SJCRH30 (cell line): ENCODE results near the gene HOXA1. TPM values are rescaled to one million over a fixed set of nuclear protein-coding genes. Genes with fewer than 3 reads are reported as not detected.

Source experiments
- DNase-seq, 2 experiments: peaks; one replicate each; pipeline ENCODE4 v3.0.0-alpha.2; 2015 to 2020
- H3K27ac ChIP-seq: fragments of 250-450 bp; sonication (Bioruptor Pico); 2 replicates; pipeline ENCODE4 v1.5.1; 2020; ENCODE audit warnings: mild to moderate bottlenecking, moderate library complexity
- H3K27me3 ChIP-seq: fragments of 250-450 bp; sonication (Bioruptor Pico); 2 replicates; pipeline ENCODE4 v1.5.1; 2020; ENCODE audit warnings: mild to moderate bottlenecking, moderate library complexity
- H3K36me3 ChIP-seq: fragments of 250-450 bp; sonication (Bioruptor Pico); 2 replicates; pipeline ENCODE4 v1.5.1; 2020; ENCODE audit warnings: mild to moderate bottlenecking, moderate library complexity
- H3K4me1 ChIP-seq: fragments of 250-450 bp; sonication (Bioruptor Pico); 2 replicates; pipeline ENCODE4 v1.5.1; 2020; ENCODE audit warnings: mild to moderate bottlenecking, moderate library complexity
- H3K4me3 ChIP-seq: fragments of 250-450 bp; sonication (Bioruptor Pico); 2 replicates; pipeline ENCODE4 v1.5.1; 2020; ENCODE audit warnings: mild to moderate bottlenecking, moderate library complexity
- H3K9me3 ChIP-seq: fragments of 250-450 bp; sonication (Bioruptor Pico); replicated peaks from 2 replicates; pipeline ENCODE4 v1.5.1; 2020; ENCODE audit warnings: mild to moderate bottlenecking, moderate library complexity
- total RNA-seq: library from RNA; depleted of rRNA; stranded (reverse); fragments of >200 nt; shearing (Covaris generic); gene quantifications from 2 replicates; pipeline ENCODE4 v1.2.3, GENCODE V29; 2014

The HOXA1 gene
- total RNA-seq, 1 experiment from 2014 or later, result 7.3 TPM

- Histone ChIP-seq H3K27ac (no peak overlapping the region), H3K4me1 (peaks cover 17% of the 10 kb centered on the region), H3K27me3 (no peaks in the 10 kb centered on the region), H3K36me3 (no peaks in the 10 kb centered on the region), H3K4me3 (no peak overlapping the region), H3K9me3 (no peaks in the 10 kb centered on the region)
- DNase-seq, result no peak
These were observed 42.7 kb upstream of the HOXA1 start for GRCh38 chr7:27138472-27138871.

GRCh38 chr7:27137640-27138315 is 42.0 kb upstream of the HOXA1 start:
- H3K36me3 ChIP-seq, result no peaks in the 10 kb centered on the region
- H3K4me1 ChIP-seq, result peaks cover 19% of the 10 kb centered on the region
- peak overlapping the region; percentile 52 for H3K4me3 ChIP-seq
- peak overlapping the region; percentile 81 for H3K27ac ChIP-seq
- H3K9me3 ChIP-seq, result no peaks in the 10 kb centered on the region
- DNase-seq, result no peak
- no peaks in the 10 kb centered on the region for H3K27me3 ChIP-seq

GRCh38 chr7:27134392-27134791 is 38.6 kb upstream of the HOXA1 start:
- H3K4me3 ChIP-seq, result no peak overlapping the region
- H3K9me3 ChIP-seq, result no peaks in the 10 kb centered on the region
- H3K27me3 ChIP-seq, result no peaks in the 10 kb centered on the region
- no peak overlapping the region for H3K27ac ChIP-seq
- peak in 1 of 2 experiments; percentile 53 for DNase-seq
- peaks cover 19% of the 10 kb centered on the region for H3K4me1 ChIP-seq
- no peaks in the 10 kb centered on the region for H3K36me3 ChIP-seq

- Histone ChIP-seq H3K36me3 (no peaks in the 10 kb centered on the region), H3K4me1 (peaks cover 22% of the 10 kb centered on the region), H3K27me3 (no peaks in the 10 kb centered on the region), H3K27ac (no peak overlapping the region), H3K4me3 (peak overlapping the region; percentile 13; the same call in 1 of the 2 replicates), H3K9me3 (no peaks in the 10 kb centered on the region)
- DNase-seq, result peak in 1 of 2 experiments; percentile 50
These were observed 37.8 kb upstream of the HOXA1 start for GRCh38 chr7:27133409-27134231.

GRCh38 chr7:27132978-27133377 is 37.2 kb upstream of the HOXA1 start:
- Histone ChIP-seq H3K27ac (no peak overlapping the region), H3K9me3 (no peaks in the 10 kb centered on the region), H3K4me3 (no peak overlapping the region), H3K4me1 (peaks cover 28% of the 10 kb centered on the region), H3K27me3 (no peaks in the 10 kb centered on the region), H3K36me3 (no peaks in the 10 kb centered on the region)
- DNase-seq, result no peak

- Histone ChIP-seq H3K36me3 (no peaks in the 10 kb centered on the region), H3K27ac (no peak overlapping the region), H3K9me3 (no peaks in the 10 kb centered on the region), H3K4me3 (no peak overlapping the region), H3K27me3 (no peaks in the 10 kb centered on the region), H3K4me1 (peaks cover 30% of the 10 kb centered on the region)
- no peak for DNase-seq
These were observed 36.4 kb upstream of the HOXA1 start for GRCh38 chr7:27132214-27132613.

GRCh38 chr7:27131390-27131819 is 35.6 kb upstream of the HOXA1 start:
- Histone ChIP-seq H3K9me3 (no peaks in the 10 kb centered on the region), H3K27me3 (no peaks in the 10 kb centered on the region), H3K36me3 (no peaks in the 10 kb centered on the region), H3K4me3 (peak overlapping the region; percentile 71), H3K27ac (peak overlapping the region; percentile 73), H3K4me1 (peaks cover 30% of the 10 kb centered on the region)
- DNase-seq, result no peak

GRCh38 chr7:27130540-27131389 is 35.0 kb upstream of the HOXA1 start, which contains the start of gene HOXA4:
Gene HOXA4, minus strand, starts transcription at chr7:27130757. Its CDS starts 24 bp downstream, at chr7:27130733.
- no peaks in the 10 kb centered on the region for H3K27me3 ChIP-seq
- peak within 1 kb of the TSS; percentile 73 for H3K27ac ChIP-seq
- no peaks in the 10 kb centered on the region for H3K36me3 ChIP-seq
- peak; percentile 90 to 92 for DNase-seq
- H3K4me3 ChIP-seq, result peak within 1 kb of the TSS; percentile 71
- peaks cover 25% of the 10 kb centered on the region for H3K4me1 ChIP-seq
- no peaks in the 10 kb centered on the region for H3K9me3 ChIP-seq

- Histone ChIP-seq H3K4me3 (peak overlapping the region; percentile 71), H3K27me3 (no peaks in the 10 kb centered on the region), H3K36me3 (no peaks in the 10 kb centered on the region), H3K4me1 (peaks cover 19% of the 10 kb centered on the region), H3K27ac (peak overlapping the region; percentile 44; the same call in 1 of the 2 replicates), H3K9me3 (no peaks in the 10 kb centered on the region)
- peak; percentile 43 to 49 for DNase-seq
These were observed 34.1 kb upstream of the HOXA1 start for GRCh38 chr7:27129729-27130539.

- Histone ChIP-seq H3K27me3 (no peaks in the 10 kb centered on the region), H3K9me3 (no peaks in the 10 kb centered on the region), H3K27ac (peak overlapping the region; percentile 44; the same call in 1 of the 2 replicates), H3K4me1 (peaks cover 19% of the 10 kb centered on the region), H3K36me3 (no peaks in the 10 kb centered on the region), H3K4me3 (peak overlapping the region; percentile 71)
- DNase-seq, result no peak
These were observed 33.3 kb upstream of the HOXA1 start for GRCh38 chr7:27128776-27129728.

GRCh38 chr7:27128034-27128433 is 32.2 kb upstream of the HOXA1 start:
- H3K4me1 ChIP-seq, result peaks cover 17% of the 10 kb centered on the region
- no peaks in the 10 kb centered on the region for H3K36me3 ChIP-seq
- H3K27me3 ChIP-seq, result no peaks in the 10 kb centered on the region
- peak overlapping the region; percentile 15; the same call in 1 of the 2 replicates for H3K27ac ChIP-seq
- H3K9me3 ChIP-seq, result no peaks in the 10 kb centered on the region
- no peak overlapping the region for H3K4me3 ChIP-seq
- DNase-seq, result peak; percentile 64 to 87

- H3K27me3 ChIP-seq, result no peaks in the 10 kb centered on the region
- no peak overlapping the region for H3K4me3 ChIP-seq
- H3K27ac ChIP-seq, result no peak overlapping the region
- H3K4me1 ChIP-seq, result peaks cover 16% of the 10 kb centered on the region
- H3K36me3 ChIP-seq, result no peaks in the 10 kb centered on the region
- H3K9me3 ChIP-seq, result no peaks in the 10 kb centered on the region
- no peak for DNase-seq
These were observed 31.0 kb upstream of the HOXA1 start for GRCh38 chr7:27126596-27127327.
